ENCODE results near the gene TACC2. TPM values are rescaled to one million over a fixed set of nuclear protein-coding genes. Genes with fewer than 3 reads are reported as not detected.

Gene TACC2
- total RNA-seq, 1 donor from 2014 or later, result not detected

DNA sequence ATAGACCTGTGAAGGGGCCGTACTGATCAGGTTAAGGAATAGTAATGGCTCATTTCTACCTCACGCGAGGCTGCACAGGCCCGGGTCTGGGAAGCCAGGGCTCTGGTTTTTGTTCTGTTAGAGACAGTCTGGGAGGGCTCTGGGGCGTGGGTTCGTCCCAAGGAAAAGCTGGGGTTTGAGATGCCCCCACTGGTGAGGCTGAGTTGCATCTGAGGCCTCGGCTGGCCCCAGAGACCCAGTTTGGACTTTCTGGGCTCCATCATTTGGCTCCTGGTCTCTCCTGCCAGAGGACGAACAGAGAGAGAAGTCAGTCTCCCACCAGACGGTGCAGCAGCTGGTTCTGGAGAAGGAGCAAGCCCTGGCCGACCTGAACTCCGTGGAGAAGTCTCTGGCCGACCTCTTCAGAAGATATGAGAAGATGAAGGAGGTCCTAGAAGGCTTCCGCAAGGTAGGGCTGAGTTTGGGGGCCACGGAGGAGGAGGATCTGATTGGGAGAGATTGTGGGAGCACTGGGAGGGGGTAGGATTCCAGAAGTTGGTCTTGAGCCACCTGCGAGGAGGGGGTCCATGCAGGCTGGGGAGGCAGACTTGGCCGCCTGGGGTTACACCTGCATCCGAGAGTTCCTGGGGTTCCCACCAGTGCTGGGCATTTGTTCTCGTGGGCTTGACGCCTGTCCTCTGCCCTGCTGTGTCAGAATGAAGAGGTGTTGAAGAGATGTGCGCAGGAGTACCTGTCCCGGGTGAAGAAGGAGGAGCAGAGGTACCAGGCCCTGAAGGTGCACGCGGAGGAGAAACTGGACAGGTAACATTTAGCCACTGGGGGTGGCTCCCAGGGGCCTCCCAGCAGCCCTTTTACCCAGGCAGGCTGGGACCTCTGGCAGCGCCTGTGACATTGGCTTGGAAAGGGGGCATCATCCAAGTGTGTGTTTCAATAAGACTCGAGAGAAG is 259.7 kb downstream of the TACC2 start:
- intact Hi-C loops (cut with micrococcal nuclease), result no loop called here
- Mint-ChIP-seq H3K4me3 (no peak overlapping the region), H3K27me3 (no peaks in the 10 kb centered on the region), H3K4me1 (no peaks in the 10 kb centered on the region), H3K9me3 (no peaks in the 10 kb centered on the region), H3K27ac (no peak overlapping the region), H3K36me3 (ENCODE audit: low read depth) (no peaks in the 10 kb centered on the region)
- DNase-seq, result no peak

- Mint-ChIP-seq H3K4me1 (no peaks in the 10 kb centered on the region), H3K9me3 (no peaks in the 10 kb centered on the region), H3K27ac (no peak overlapping the region), H3K27me3 (no peaks in the 10 kb centered on the region), H3K4me3 (no peak overlapping the region), H3K36me3 (ENCODE audit: low read depth) (no peaks in the 10 kb centered on the region)
- intact Hi-C loops (cut with micrococcal nuclease), result no loop called here
- DNase-seq, result no peak
Observed at GRCh38 chr10:122249303-122249850, 260.4 kb downstream of the TACC2 start.

DNA sequence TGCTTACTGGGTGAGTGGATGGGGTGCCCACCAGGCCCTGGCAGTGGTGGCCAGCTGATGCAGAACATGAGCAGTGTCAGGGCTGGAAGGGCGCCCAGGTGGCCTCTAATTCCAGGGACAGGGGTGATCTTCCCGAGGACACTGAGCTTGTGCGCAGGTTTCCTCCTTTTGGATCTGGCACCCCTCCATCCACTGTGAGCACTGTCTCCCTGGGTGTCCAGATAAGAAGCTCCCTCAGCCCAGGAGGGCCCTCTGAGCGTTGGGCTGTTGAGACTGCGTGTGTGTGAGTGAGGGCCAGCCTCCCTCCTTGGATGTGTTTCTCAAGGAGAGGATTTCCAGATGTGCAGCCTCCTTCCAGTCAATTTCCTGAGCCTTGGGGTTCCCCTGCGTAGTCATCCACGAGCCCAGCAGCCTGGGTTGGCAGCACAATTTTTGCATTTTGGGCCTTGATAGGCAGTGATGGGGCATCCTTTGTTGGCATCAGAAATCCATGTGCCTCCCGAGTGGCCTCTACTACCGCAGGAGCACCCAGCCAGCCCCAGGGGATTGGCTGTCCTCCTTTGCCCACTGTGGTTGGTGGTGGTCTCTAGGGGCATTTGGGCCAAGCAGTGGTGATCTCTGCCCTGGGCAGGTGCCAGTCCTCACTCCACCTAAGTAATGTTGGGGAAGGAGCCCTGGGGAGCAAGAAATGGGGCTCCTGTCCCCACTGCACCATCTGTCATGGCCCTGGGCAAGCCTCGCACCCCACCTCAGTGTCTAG is 261.2 kb downstream of the TACC2 start:
- no peaks in the 10 kb centered on the region for H3K36me3 Mint-ChIP-seq (ENCODE audit: low read depth)
- no peaks in the 10 kb centered on the region for H3K9me3 Mint-ChIP-seq
- H3K27me3 Mint-ChIP-seq, result no peaks in the 10 kb centered on the region
- DNase-seq, result no peak
- H3K4me1 Mint-ChIP-seq, result no peaks in the 10 kb centered on the region
- no peak overlapping the region for H3K27ac Mint-ChIP-seq
- H3K4me3 Mint-ChIP-seq, result no peak overlapping the region
- intact Hi-C loops (cut with micrococcal nuclease), result no loop called here

- no peaks in the 10 kb centered on the region for H3K27me3 Mint-ChIP-seq
- no peaks in the 10 kb centered on the region for H3K4me1 Mint-ChIP-seq
- H3K9me3 Mint-ChIP-seq, result no peaks in the 10 kb centered on the region
- no peaks in the 10 kb centered on the region for H3K36me3 Mint-ChIP-seq (ENCODE audit: low read depth)
- intact Hi-C loops (cut with micrococcal nuclease), result no loop called here
- no peak for DNase-seq
- no peak overlapping the region for H3K27ac Mint-ChIP-seq
- H3K4me3 Mint-ChIP-seq, result no peak overlapping the region
Observed at GRCh38 chr10:122251459-122252255, 262.7 kb downstream of the TACC2 start.

DNA sequence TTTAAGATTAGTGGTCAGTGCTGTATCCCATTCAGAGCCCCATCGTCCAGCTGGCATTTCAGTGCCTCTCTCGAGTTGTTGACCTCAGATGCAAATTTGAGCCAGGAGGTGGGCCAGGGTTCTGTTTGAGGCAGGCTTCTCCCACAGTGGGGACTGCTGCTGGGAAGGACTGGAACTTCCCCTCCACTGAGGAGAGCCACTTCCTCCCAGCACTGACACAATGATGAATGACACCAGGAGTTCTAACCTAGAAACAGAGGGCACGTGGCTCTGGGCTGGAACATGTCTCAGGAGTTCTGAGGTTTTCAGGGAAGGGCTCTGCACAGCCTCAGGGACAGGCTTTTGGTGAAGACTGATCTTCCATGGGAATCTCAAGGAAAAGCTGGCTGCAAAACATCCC is 263.8 kb downstream of the TACC2 start:
- Mint-ChIP-seq H3K4me3 (no peak overlapping the region), H3K36me3 (ENCODE audit: low read depth) (no peaks in the 10 kb centered on the region), H3K9me3 (no peaks in the 10 kb centered on the region), H3K27me3 (no peaks in the 10 kb centered on the region), H3K4me1 (no peaks in the 10 kb centered on the region), H3K27ac (no peak overlapping the region)
- no peak for DNase-seq
- intact Hi-C loops (cut with micrococcal nuclease), result no loop called here

- intact Hi-C loops (cut with micrococcal nuclease), result no loop called here
- no peaks in the 10 kb centered on the region for H3K4me1 Mint-ChIP-seq
- no peak overlapping the region for H3K4me3 Mint-ChIP-seq
- H3K27me3 Mint-ChIP-seq, result no peaks in the 10 kb centered on the region
- DNase-seq, result no peak
- H3K27ac Mint-ChIP-seq, result no peak overlapping the region
- H3K36me3 Mint-ChIP-seq (ENCODE audit: low read depth), result no peaks in the 10 kb centered on the region
- no peaks in the 10 kb centered on the region for H3K9me3 Mint-ChIP-seq
Observed at GRCh38 chr10:122253605-122254004, 264.6 kb downstream of the TACC2 start.

- no peaks in the 10 kb centered on the region for H3K27me3 Mint-ChIP-seq
- no peak overlapping the region for H3K4me3 Mint-ChIP-seq
- no peaks in the 10 kb centered on the region for H3K4me1 Mint-ChIP-seq
- H3K27ac Mint-ChIP-seq, result no peak overlapping the region
- intact Hi-C loops (cut with micrococcal nuclease), result no loop called here
- no peaks in the 10 kb centered on the region for H3K9me3 Mint-ChIP-seq
- no peak for DNase-seq
- H3K36me3 Mint-ChIP-seq (ENCODE audit: low read depth), result no peaks in the 10 kb centered on the region
Observed at GRCh38 chr10:122254831-122255230, 265.9 kb downstream of the TACC2 start.

DNA sequence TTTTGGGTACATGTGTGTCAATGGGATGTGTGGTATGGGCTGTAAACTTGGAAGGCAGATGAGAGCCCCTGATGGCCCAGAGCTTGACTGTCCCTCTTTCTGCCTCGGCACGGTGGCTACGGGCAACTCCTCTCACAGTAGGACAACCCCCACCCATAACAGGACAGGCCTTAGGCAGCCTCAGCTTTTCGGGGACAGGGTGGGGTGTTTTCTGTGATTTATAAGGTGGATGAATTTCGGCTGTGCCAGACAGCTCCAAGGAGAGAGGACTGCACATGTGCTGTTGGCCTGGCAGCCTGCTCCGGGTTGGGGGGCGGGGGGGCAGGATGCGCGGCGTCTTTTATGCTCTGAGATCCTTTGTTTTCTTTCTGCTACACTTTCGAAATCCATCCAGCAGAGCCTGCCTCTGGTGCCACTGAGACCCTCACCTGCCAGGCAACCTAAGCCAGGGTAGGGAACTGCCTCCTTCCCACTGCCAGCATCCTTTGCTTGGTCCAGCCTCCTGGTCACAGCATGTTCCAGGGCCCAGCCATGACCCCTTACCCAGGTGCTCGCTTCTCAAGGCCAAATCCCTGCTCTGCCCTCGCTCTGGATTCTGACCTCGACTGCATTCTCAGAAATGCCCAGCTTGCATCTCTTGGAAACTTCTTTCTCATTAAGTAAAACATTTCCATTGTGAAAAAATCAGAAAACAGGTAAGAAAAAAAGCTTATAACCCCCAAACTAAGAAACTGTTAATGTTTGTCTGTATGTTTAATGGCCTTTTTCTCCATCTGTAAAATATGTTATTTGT is 266.7 kb downstream of the TACC2 start:
- Mint-ChIP-seq H3K27me3 (no peaks in the 10 kb centered on the region), H3K4me3 (no peak overlapping the region), H3K36me3 (ENCODE audit: low read depth) (no peaks in the 10 kb centered on the region), H3K27ac (no peak overlapping the region), H3K4me1 (no peaks in the 10 kb centered on the region), H3K9me3 (no peaks in the 10 kb centered on the region)
- DNase-seq, result no peak
- intact Hi-C loops (cut with micrococcal nuclease), result no loop called here

DNA sequence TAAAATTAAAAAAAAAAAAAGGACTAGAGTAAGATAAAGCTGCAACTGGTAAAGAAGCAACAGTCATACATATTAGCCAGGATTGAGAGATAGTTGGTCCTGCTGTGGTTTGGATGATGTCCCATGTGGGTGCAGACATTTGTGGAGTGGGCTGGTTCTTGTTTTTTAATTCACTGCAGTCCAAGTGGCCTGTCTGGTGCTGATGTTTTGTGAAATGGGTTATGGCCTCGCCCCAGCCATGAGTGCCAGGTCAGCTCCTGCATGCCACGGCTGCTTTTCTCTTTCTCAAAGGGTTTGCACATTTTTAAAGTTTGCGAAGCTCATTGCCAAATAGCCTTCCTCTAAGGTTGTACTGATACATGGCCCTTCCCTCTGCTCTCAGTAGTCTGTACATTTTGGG is 268.1 kb downstream of the TACC2 start:
- intact Hi-C loops (cut with micrococcal nuclease), result no loop called here
- H3K36me3 Mint-ChIP-seq (ENCODE audit: low read depth), result no peaks in the 10 kb centered on the region
- no peak overlapping the region for H3K4me3 Mint-ChIP-seq
- DNase-seq, result no peak
- H3K27me3 Mint-ChIP-seq, result no peaks in the 10 kb centered on the region
- H3K4me1 Mint-ChIP-seq, result no peaks in the 10 kb centered on the region
- H3K9me3 Mint-ChIP-seq, result no peaks in the 10 kb centered on the region
- no peak overlapping the region for H3K27ac Mint-ChIP-seq

DNA sequence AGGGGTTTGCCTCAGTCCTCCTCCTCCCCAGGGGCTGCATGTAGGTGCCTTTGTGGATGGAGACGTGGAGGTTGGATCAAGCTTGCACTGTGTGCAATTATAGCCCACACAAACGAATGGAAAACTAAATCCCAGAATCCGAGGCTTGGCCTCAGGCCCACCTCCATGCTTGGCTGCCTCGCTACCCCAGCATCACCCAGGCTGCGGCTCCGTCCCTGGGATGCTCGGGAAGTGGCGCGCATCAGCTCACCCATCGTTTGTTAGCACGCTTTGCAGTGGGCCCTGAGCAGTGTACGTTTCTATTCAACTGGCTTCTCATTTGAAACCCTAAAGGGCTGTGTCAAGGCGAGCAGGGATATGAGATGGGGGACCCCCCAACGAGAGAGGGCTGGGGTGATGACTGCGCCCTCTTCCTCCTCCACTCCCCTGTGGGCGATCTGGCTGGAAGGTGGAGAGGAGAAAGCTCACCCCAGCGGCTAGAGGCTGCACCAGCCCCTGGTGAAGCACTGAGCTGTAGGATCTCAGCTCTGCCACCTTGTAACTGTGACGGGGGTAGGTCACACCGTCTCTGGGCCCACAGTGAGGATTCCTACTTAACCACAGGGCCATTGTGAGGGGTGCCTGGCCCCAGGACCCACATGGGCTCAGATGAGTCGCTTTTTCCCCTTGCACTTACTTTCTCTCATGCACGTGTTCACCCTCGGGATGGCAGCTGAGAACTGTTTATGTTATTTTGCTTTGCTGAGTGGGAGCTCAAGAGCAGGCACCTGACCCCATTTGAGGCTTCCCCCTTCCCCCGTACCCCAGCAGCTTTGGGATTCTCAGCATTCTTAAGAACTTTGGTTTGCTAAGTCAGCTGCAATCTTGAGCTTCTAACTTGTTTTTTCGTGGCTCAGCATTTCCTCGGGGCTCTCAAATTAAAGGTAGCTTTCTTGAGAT is 269.4 kb downstream of the TACC2 start:
- Mint-ChIP-seq H3K36me3 (ENCODE audit: low read depth) (no peaks in the 10 kb centered on the region), H3K27ac (no peak overlapping the region), H3K4me1 (no peaks in the 10 kb centered on the region), H3K4me3 (no peak overlapping the region), H3K27me3 (peaks cover 3% of the 10 kb centered on the region), H3K9me3 (no peaks in the 10 kb centered on the region)
- DNase-seq, result no peak
- intact Hi-C loops (cut with micrococcal nuclease), result no loop called here

- intact Hi-C loops (cut with micrococcal nuclease), result no loop called here
- no peak for DNase-seq
- Mint-ChIP-seq H3K4me1 (no peaks in the 10 kb centered on the region), H3K36me3 (ENCODE audit: low read depth) (no peaks in the 10 kb centered on the region), H3K4me3 (no peak overlapping the region), H3K27ac (no peak overlapping the region), H3K9me3 (no peaks in the 10 kb centered on the region), H3K27me3 (peaks cover 4% of the 10 kb centered on the region)
Observed at GRCh38 chr10:122259075-122259466, 270.1 kb downstream of the TACC2 start.

DNA sequence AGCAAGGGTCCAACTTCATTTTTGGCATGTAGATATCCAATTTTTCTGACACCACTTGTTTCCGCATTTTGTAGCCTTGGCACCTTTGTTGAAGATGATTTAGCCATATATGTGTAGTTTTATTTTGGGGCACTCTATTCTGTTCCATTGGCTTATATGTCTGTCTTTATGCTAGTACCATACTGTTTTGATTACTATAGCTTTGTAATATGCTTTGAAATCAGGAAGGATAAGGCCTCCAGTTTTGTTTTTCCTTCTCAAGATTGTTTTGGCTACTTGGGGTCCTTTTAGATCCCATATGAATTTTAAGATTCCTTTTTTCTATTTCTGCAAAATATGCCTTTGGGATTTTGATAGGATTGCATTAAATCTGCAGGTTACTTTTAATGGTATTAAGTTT is 272.6 kb downstream of the TACC2 start:
- Mint-ChIP-seq H3K9me3 (no peaks in the 10 kb centered on the region), H3K36me3 (ENCODE audit: low read depth) (no peaks in the 10 kb centered on the region), H3K27ac (no peak overlapping the region), H3K27me3 (peaks cover 4% of the 10 kb centered on the region), H3K4me1 (no peaks in the 10 kb centered on the region), H3K4me3 (no peak overlapping the region)
- no peak for DNase-seq
- intact Hi-C loops (cut with micrococcal nuclease), result no loop called here

All from activated CD4-positive, alpha-beta T cell treated with anti-CD3 and anti-CD28 coated beads, Interleukin-2, amount 10 ng/mL, durations not matched to agents 24 days and 14 days (primary cell).